Hepatocyte (in vitro differentiated cells): ENCODE data around the gene WDR88. TPM values are rescaled to one million over a fixed set of nuclear protein-coding genes. Genes with fewer than 3 reads are reported as not detected.
A peak's percentile ranks its signal among the peaks of the same experiment; 100 is the strongest.

ENCODE experiments used
- DNase-seq: peaks from one replicate; pipeline ENCODE4 v3.0.0-alpha.2; 2016; ENCODE audit warnings: low spot score
- H2AFZ ChIP-seq: fragments of 200-600 bp; sonication (generic); 2 replicates; pipeline ENCODE4 v1.6.0; 2016; ENCODE audit warnings: antibody characterized with exemption, mild to moderate bottlenecking
- H3K27ac ChIP-seq: fragments of 200-600 bp; sonication (generic); 2 replicates; pipeline ENCODE4 v1.5.1; 2016; ENCODE audit warnings: mild to moderate bottlenecking
- H3K27me3 ChIP-seq: fragments of 200-600 bp; sonication (generic); 2 replicates; pipeline ENCODE4 v1.6.1; 2016
- H3K36me3 ChIP-seq: fragments of 200-600 bp; sonication (generic); replicated peaks from 2 replicates; pipeline ENCODE4 v1.5.1; 2016; ENCODE audit warnings: low read depth; ENCODE audit not compliant: insufficient read depth
- H3K4me1 ChIP-seq: fragments of 200-600 bp; sonication (generic); 2 replicates; pipeline ENCODE4 v1.5.1; 2016; ENCODE audit warnings: mild to moderate bottlenecking, moderate library complexity; ENCODE audit not compliant: insufficient read depth
- H3K4me2 ChIP-seq: fragments of 200-600 bp; sonication (generic); 2 replicates; pipeline ENCODE4 v1.6.0; 2016
- H3K4me3 ChIP-seq: fragments of 200-600 bp; sonication (generic); 2 replicates; pipeline ENCODE4 v1.5.1; 2016; ENCODE audit warnings: mild to moderate bottlenecking
- H3K79me2 ChIP-seq: fragments of 200-600 bp; sonication (generic); 2 replicates; pipeline ENCODE4 v1.6.0; 2017; ENCODE audit warnings: mild to moderate bottlenecking
- H3K9me2 ChIP-seq: fragments of 200-600 bp; sonication (generic); replicated peaks from 2 replicates; pipeline ENCODE4 v1.6.0; 2017; ENCODE audit warnings: mild to moderate bottlenecking; ENCODE audit not compliant: insufficient read depth
- H3K9me3 ChIP-seq: fragments of 200-600 bp; sonication (generic); 2 replicates; pipeline ENCODE4 v1.5.1; 2016; ENCODE audit warnings: low read depth, mild to moderate bottlenecking
- H4K20me1 ChIP-seq: fragments of 200-600 bp; sonication (generic); 2 replicates; pipeline ENCODE4 v1.6.0; 2016; ENCODE audit warnings: mild to moderate bottlenecking; ENCODE audit not compliant: insufficient read depth, poor library complexity, severe bottlenecking
- EZH2 ChIP-seq: fragments of 200-600 bp; sonication (generic); IDR thresholded peaks from 2 replicates; pipeline ENCODE4 v1.6.1; 2016; ENCODE audit warnings: antibody characterized with exemption, mild to moderate bottlenecking, borderline replicate concordance
- EZH2phosphoT487 ChIP-seq: fragments of 200-600 bp; sonication (generic); IDR thresholded peaks from one replicate; pipeline ENCODE4 v1.6.1; 2018; ENCODE audit warnings: antibody characterized with exemption, mild to moderate bottlenecking, low read depth, moderate library complexity; ENCODE audit not compliant: unreplicated experiment, severe bottlenecking
- WGBS: methylation state at CpG from one replicate; pipeline ENCODE4 v1.1.6; 2016; ENCODE audit warnings: low lambda C conversion rate; ENCODE audit errors: missing lambda C conversion rate; 5-methylcytosine and 5-hydroxymethylcytosine counted together
- polyA plus RNA-seq: library from polyadenylated mRNA; unstranded; fragments of >200 nt; fragmentation: Nextera tagmentation; extraction: Ambion mirVana; gene quantifications from 2 replicates; pipeline ENCODE4 v1.2.1, GENCODE V29; 2016
- total RNA-seq: library from RNA; depleted of rRNA; stranded (reverse); fragments of >200 nt; gene quantifications from 2 replicates; pipeline ENCODE4 v1.2.3, GENCODE V29; 2014
- TF ChIP-seq, protein P1 (sequence below): fragments of 200-600 bp; sonication (generic); IDR thresholded peaks from 2 replicates; pipeline ENCODE4 v1.5.1; 2016; ENCODE audit warnings: antibody characterized with exemption, mild to moderate bottlenecking; ENCODE audit not compliant: poor library complexity

The WDR88 gene
- total and polyA plus RNA-seq, 2 experiments from 2014 or later: 0.11 TPM; not detected in 1

DNA sequence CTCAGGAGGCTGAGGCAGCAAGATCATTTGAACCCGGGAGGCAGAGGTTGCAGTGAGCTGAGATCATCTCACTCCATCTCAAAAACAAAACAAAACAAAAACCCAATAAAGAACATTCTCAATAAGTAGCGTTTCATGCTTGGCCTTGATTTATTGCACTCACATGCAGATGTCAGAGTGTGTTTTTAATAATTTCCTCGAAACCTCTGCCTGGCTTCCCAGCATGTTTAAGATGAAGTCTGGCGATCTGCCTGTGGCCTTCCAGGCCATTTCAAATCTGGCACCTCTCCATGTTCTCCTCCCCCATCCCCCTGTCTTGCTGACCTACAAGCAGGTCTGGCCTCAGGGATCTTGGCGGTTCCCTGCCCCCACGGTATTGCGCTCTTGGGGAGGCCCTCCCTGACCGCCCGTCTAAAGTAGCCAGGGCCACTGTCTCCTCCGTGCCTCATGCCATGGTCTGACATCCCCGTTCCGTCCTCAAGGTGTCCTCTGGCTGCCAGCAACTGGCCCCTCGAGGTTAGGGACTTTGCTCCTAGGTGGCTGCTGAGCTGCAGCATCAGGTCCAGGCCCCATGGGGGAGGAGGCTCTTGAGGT, 1.6 kb downstream of the WDR88 start:
- WGBS: 59% methylated on average over 13 of the region's 13 CpGs
- DNase-seq: no peak

DNA sequence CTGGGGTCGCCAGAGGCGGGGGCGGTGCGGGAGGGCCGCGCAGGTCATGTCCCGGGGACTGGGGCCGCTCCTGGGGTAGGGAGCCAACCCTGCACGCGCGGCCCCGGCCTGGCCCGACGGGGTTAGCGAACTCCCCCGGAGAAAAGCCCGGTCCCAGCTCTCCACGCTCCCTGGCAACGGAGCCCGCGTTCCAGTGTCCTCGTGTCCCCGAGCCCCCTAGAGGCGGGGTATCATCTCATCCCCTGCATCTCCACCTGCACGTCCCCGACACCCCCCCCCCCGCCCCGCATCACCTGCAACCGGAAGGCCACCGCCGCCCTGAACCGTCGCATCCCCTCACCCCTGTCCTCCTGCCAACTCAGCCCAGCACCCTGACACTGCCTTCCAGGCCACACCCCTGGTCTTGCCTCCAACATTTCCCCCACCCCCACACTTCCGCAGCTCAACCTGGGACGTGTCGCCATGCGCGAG, 2.7 kb downstream of the WDR88 start:
- Histone ChIP-seq H3K4me2 (peak overlapping the region; percentile 60), H2AFZ (no peak overlapping the region), H3K9me2 (no peaks in the 10 kb centered on the region), H3K27me3 (peaks cover 3% of the 10 kb centered on the region), H4K20me1 (no peaks in the 10 kb centered on the region), H3K4me3 (no peak overlapping the region), H3K9me3 (no peaks in the 10 kb centered on the region), H3K4me1 (no peaks in the 10 kb centered on the region), H3K36me3 (no peaks in the 10 kb centered on the region), H3K79me2 (no peaks in the 10 kb centered on the region), H3K27ac (no peak overlapping the region)
- WGBS: 42% methylated on average over 5 of the region's 38 CpGs
- DNase-seq: no peak
- TF ChIP-seq EZH2 (no peak), EZH2phosphoT487 (no peak)
- TF ChIP-seq, protein P1, sequence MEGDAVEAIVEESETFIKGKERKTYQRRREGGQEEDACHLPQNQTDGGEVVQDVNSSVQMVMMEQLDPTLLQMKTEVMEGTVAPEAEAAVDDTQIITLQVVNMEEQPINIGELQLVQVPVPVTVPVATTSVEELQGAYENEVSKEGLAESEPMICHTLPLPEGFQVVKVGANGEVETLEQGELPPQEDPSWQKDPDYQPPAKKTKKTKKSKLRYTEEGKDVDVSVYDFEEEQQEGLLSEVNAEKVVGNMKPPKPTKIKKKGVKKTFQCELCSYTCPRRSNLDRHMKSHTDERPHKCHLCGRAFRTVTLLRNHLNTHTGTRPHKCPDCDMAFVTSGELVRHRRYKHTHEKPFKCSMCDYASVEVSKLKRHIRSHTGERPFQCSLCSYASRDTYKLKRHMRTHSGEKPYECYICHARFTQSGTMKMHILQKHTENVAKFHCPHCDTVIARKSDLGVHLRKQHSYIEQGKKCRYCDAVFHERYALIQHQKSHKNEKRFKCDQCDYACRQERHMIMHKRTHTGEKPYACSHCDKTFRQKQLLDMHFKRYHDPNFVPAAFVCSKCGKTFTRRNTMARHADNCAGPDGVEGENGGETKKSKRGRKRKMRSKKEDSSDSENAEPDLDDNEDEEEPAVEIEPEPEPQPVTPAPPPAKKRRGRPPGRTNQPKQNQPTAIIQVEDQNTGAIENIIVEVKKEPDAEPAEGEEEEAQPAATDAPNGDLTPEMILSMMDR: no peak

More for the DNA sequence above, 1.6 kb downstream of the WDR88 start:
- Histone ChIP-seq H2AFZ (no peak overlapping the region), H3K79me2 (no peaks in the 10 kb centered on the region), H3K27me3 (peaks cover 3% of the 10 kb centered on the region), H3K27ac (no peak overlapping the region), H3K4me3 (no peak overlapping the region), H3K36me3 (no peaks in the 10 kb centered on the region), H4K20me1 (no peaks in the 10 kb centered on the region), H3K4me1 (no peaks in the 10 kb centered on the region), H3K9me2 (no peaks in the 10 kb centered on the region), H3K9me3 (no peaks in the 10 kb centered on the region), H3K4me2 (no peak overlapping the region)
- TF ChIP-seq EZH2phosphoT487 (no peak), EZH2 (no peak)
- TF ChIP-seq, protein P1: no peak

DNA sequence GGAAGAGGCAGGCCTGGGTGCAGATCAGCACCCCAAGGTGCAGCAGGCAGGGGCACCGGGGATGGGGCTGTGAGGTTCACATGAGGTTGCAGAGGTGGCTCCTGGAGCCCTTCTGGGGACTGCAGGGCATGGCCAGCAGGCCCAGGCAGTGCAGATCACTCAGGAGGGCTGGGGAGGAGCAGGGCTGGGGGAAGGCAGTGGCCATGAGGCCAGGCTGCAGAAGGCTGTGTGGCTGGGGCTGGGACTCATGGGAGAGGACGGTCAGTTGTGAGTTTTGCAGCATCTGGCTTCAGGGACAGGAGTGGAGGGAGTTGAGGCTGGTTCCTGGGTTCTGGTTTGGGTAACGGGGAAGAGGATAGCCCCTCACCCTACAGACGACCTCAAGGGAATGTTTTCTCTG, 7.3 kb downstream of the WDR88 start:
- no peak for DNase-seq
- H3K4me1 ChIP-seq: no peaks in the 10 kb centered on the region
- H3K4me2 ChIP-seq: no peak overlapping the region
- H3K36me3 ChIP-seq: no peaks in the 10 kb centered on the region
- no peaks in the 10 kb centered on the region for H3K79me2 ChIP-seq
- no peaks in the 10 kb centered on the region for H3K9me2 ChIP-seq
- no peaks in the 10 kb centered on the region for H3K9me3 ChIP-seq
- 65% methylated on average over 4 of the region's 4 CpGs for WGBS
- H3K27ac ChIP-seq: no peak overlapping the region
- H3K4me3 ChIP-seq: no peak overlapping the region
- no peak overlapping the region for H2AFZ ChIP-seq
- H4K20me1 ChIP-seq: no peaks in the 10 kb centered on the region
- TF ChIP-seq, protein P1: no peak
- TF ChIP-seq EZH2phosphoT487: no peak
- no peak for TF ChIP-seq EZH2
- H3K27me3 ChIP-seq: peaks cover 3% of the 10 kb centered on the region
